HCT116 (cell line): Measurements from ENCODE around the gene PCDHGC5.

ENCODE experiments used
- CEBPB ChIP-seq: IDR thresholded peaks from 2 replicates; pipeline ENCODE4 v1.6.1; 2012; ENCODE audit warnings: low read depth
- CTCF ChIP-seq, 3 experiments: fragments of 200-600 bp in 1 of 3; sonication (generic) in 1 of 3; IDR thresholded peaks in 2 of 3; conservative IDR thresholded peaks in 1 of 3; 2 replicates each; pipeline ENCODE4 v1.5.1; 2012 to 2017; ENCODE audit warnings: low read depth in 2 of 3, low read length in 2 of 3, antibody characterized with exemption in 1 of 3, borderline replicate concordance in 1 of 3, control low read depth in 1 of 3, mild to moderate bottlenecking in 1 of 3, mixed read lengths in 1 of 3, mixed run types in 1 of 3, moderate library complexity in 1 of 3; ENCODE audit not compliant: insufficient read depth in 1 of 3
- EZH2 ChIP-seq: fragments of 200-600 bp; sonication (generic); IDR thresholded peaks from 2 replicates; pipeline ENCODE4 v1.6.1; 2017; ENCODE audit warnings: antibody characterized with exemption, mixed run types
- EZH2phosphoT487 ChIP-seq: fragments of 200-600 bp; IDR thresholded peaks from 2 replicates; pipeline ENCODE4 v1.6.1; 2018; ENCODE audit warnings: antibody characterized with exemption, borderline replicate concordance
- POLR2A ChIP-seq: IDR thresholded peaks from 2 replicates; pipeline ENCODE4 v1.7.0; 2011; ENCODE audit warnings: borderline replicate concordance; ENCODE audit not compliant: insufficient read depth, insufficient read length; ENCODE audit errors: extremely low read depth
- RAD21 ChIP-seq: IDR thresholded peaks from 2 replicates; pipeline ENCODE4 v1.6.1; 2012; ENCODE audit warnings: low read depth, mild to moderate bottlenecking
- SP1 ChIP-seq: IDR thresholded peaks from 2 replicates; pipeline ENCODE4 v1.6.1; 2012; ENCODE audit warnings: low read depth
- ZBTB33 ChIP-seq: IDR thresholded peaks from 2 replicates; pipeline ENCODE4 v1.6.1; 2011; ENCODE audit warnings: mild to moderate bottlenecking, low read length, moderate library complexity; ENCODE audit not compliant: insufficient replicate concordance; ENCODE audit errors: extremely low read depth
- ZFX ChIP-seq: fragments of 450-650 bp; IDR thresholded peaks from 2 replicates; pipeline ENCODE4 v1.6.1; 2017
- ZNF274 ChIP-seq: fragments of 200-500 bp; sonication (Bioruptor generic); IDR thresholded peaks from 2 replicates; pipeline ENCODE4 v1.6.1; 2014; ENCODE audit warnings: mild to moderate bottlenecking, low read depth, low read length, inconsistent platforms

- no peak for TF ChIP-seq ZFX
- TF ChIP-seq ZBTB33: no peak
- no peak for TF ChIP-seq CEBPB
- TF ChIP-seq RAD21: no peak
- TF ChIP-seq EZH2phosphoT487: no peak
- no peak for TF ChIP-seq SP1
- TF ChIP-seq CTCF (IDR thresholded peaks at IDR 0.05 in 2 of 3, conservative IDR thresholded peaks at IDR 0.05 in 1 of 3; ENCODE audit: borderline replicate concordance in 1 of 3, insufficient read depth in 1 of 3, low read depth in 2 of 3, low read length in 2 of 3): no peak
- no peak for TF ChIP-seq EZH2
- no peak for TF ChIP-seq POLR2A
- TF ChIP-seq ZNF274: no peak
Observed at GRCh38 chr5:141532726-141533125, 43.8 kb downstream of the PCDHGC5 start.
